ENCODE measurements around the gene SMAD3.

GRCh38 chr15:67049351-67050044 lies 15.9 kb upstream of the SMAD3 start:
- TF ChIP-seq CTCF (conservative IDR thresholded peaks at IDR 0.05 in 1 of 2, IDR thresholded peaks at IDR 0.05 in 1 of 2; ENCODE audit: extremely low read depth in 1 of 2, insufficient read depth in 1 of 2, low read depth in 1 of 2, low read length in 2 of 2), result no peak
- no peak for TF ChIP-seq EZH2 (IDR thresholded peaks at IDR 0.05; ENCODE audit: borderline replicate concordance, low read length)
